Measurements from ENCODE around the gene SCYL3. TPM values are rescaled to one million over a fixed set of nuclear protein-coding genes. Genes with fewer than 3 reads are reported as not detected.

SCYL3 gene
- total RNA-seq, 1 donor from 2014 or later, result 5.1 TPM

- DNase-seq (ENCODE audit: low read depth in 2 of 2), result no peak
Observed at GRCh38 chr1:169900571-169900970, 6.9 kb upstream of the SCYL3 start.

- DNase-seq (ENCODE audit: low read depth in 2 of 2), result no peak
Observed at GRCh38 chr1:169899519-169900217, 6.0 kb upstream of the SCYL3 start.

- no peak for DNase-seq (ENCODE audit: low read depth in 2 of 2)
Observed at GRCh38 chr1:169896013-169896412, 2.3 kb upstream of the SCYL3 start.

- DNase-seq (ENCODE audit: low read depth in 2 of 2), result no peak
Observed at GRCh38 chr1:169894424-169895145, 889 bp upstream of the SCYL3 start.

GRCh38 chr1:169892927-169893644 is 610 bp downstream of the SCYL3 start:
- peak in 1 of 2 donors; percentile 37 for DNase-seq (ENCODE audit: low read depth in 2 of 2)

- DNase-seq (ENCODE audit: low read depth in 2 of 2), result no peak
Observed at GRCh38 chr1:169892176-169892926, 1.3 kb downstream of the SCYL3 start.

GRCh38 chr1:169891539-169891885 is 2.2 kb downstream of the SCYL3 start:
- no peak for DNase-seq (ENCODE audit: low read depth in 2 of 2)

- DNase-seq (ENCODE audit: low read depth in 2 of 2), result peak in 1 of 2 donors; percentile 5
Observed at GRCh38 chr1:169890761-169891538, 2.7 kb downstream of the SCYL3 start.

- DNase-seq (ENCODE audit: low read depth in 2 of 2), result no peak
Observed at GRCh38 chr1:169889871-169890270, 3.8 kb downstream of the SCYL3 start.

- no peak for DNase-seq (ENCODE audit: low read depth in 2 of 2)
Observed at GRCh38 chr1:169886931-169887330, 6.8 kb downstream of the SCYL3 start.

- DNase-seq (ENCODE audit: low read depth in 2 of 2), result no peak
Observed at GRCh38 chr1:169886422-169886821, 7.3 kb downstream of the SCYL3 start.

GRCh38 chr1:169885207-169885606 is 8.5 kb downstream of the SCYL3 start:
- DNase-seq (ENCODE audit: low read depth in 2 of 2), result no peak

GRCh38 chr1:169884634-169885033 is 9.1 kb downstream of the SCYL3 start:
- no peak for DNase-seq (ENCODE audit: low read depth in 2 of 2)

- no peak for DNase-seq (ENCODE audit: low read depth in 2 of 2)
Observed at GRCh38 chr1:169882039-169882511, 11.6 kb downstream of the SCYL3 start.

- no peak for DNase-seq (ENCODE audit: low read depth in 2 of 2)
Observed at GRCh38 chr1:169879034-169879840, 14.5 kb downstream of the SCYL3 start.

GRCh38 chr1:169878498-169878897 is 15.2 kb downstream of the SCYL3 start:
- DNase-seq (ENCODE audit: low read depth in 2 of 2), result no peak

- no peak for DNase-seq (ENCODE audit: low read depth in 2 of 2)
Observed at GRCh38 chr1:169877800-169878491, 15.8 kb downstream of the SCYL3 start.

GRCh38 chr1:169874229-169874628 is 19.5 kb downstream of the SCYL3 start:
- no peak for DNase-seq (ENCODE audit: low read depth in 2 of 2)

GRCh38 chr1:169873582-169874199 is 20.0 kb downstream of the SCYL3 start:
- DNase-seq (ENCODE audit: low read depth in 2 of 2), result no peak

Data from dermis microvascular lymphatic vessel endothelial cell (primary cell).